Psoas muscle (tissue), 8 donors: Measurements from ENCODE around the gene CD247. TPM values are rescaled to one million over a fixed set of nuclear protein-coding genes. Genes with fewer than 3 reads are reported as not detected.

Experiments
- ATAC-seq, 4 donors: fragments of 200-7000 bp; cut with Tn5 transposase; one replicate each; pipeline ENCODE4 v1.9.1; 2020; ENCODE audit warnings: moderate library complexity in 3 of 4, mild to moderate bottlenecking in 2 of 4
- DNase-seq, 2 donors: peaks; one replicate each; pipeline ENCODE4 v3.0.0-alpha.2; 2020
- H3K27ac ChIP-seq: fragments of 200-600 bp; one replicate; pipeline ENCODE4 v1.8.0; 2022
- H3K27me3 ChIP-seq, 3 donors: fragments of 200-600 bp in 1 of 3; one replicate each; pipeline versions ENCODE4 v1.6.1 to v1.8.0; 2013 to 2022; ENCODE audit warnings: low read length in 2 of 3, mild to moderate bottlenecking in 2 of 3, moderate library complexity in 1 of 3; ENCODE audit not compliant: insufficient read depth in 3 of 3
- H3K36me3 ChIP-seq, 2 donors: fragments of 200-600 bp in 1 of 2; one replicate each; pipeline versions ENCODE4 v1.6.1 to v1.8.0; 2013 to 2022; ENCODE audit warnings: low read depth in 1 of 2, mild to moderate bottlenecking in 1 of 2, moderate library complexity in 1 of 2; ENCODE audit not compliant: insufficient read depth in 1 of 2
- H3K4me1 ChIP-seq: fragments of 200-600 bp; one replicate; pipeline ENCODE4 v1.8.0; 2022
- H3K4me3 ChIP-seq: fragments of 200-600 bp; one replicate; pipeline ENCODE4 v1.8.0; 2022; ENCODE audit warnings: mild to moderate bottlenecking
- H3K9me3 ChIP-seq: fragments of 200-600 bp; one replicate; pipeline ENCODE4 v1.8.0; 2022
- WGBS, 3 donors: extraction: QIAGEN DNeasy Blood & Tissue Kit; methylation state at CpG; one replicate each; pipeline versions ENCODE4 v1.1.6 to v1.1.7; 2013; 5-methylcytosine and 5-hydroxymethylcytosine counted together
- intact Hi-C, 2 donors: fragments of 100-400 bp; cut with DNase I; formaldehyde crosslinking; loops; one replicate each; pipeline versions ENCODE4 v1.11.0 to v1.14.2; 2022
- polyA plus RNA-seq, 3 donors: library from polyadenylated mRNA; stranded (reverse); fragments of 200-250 nt; gene quantifications; one replicate each; pipeline ENCODE4 v1.2.3, GENCODE V29; 2013
- total RNA-seq, 4 donors: library from RNA; stranded (reverse); fragmentation: NEBNext Ultra II Directional in 2 of 4; extraction: Animal tissue kit (Norgen Biotek cat#: 25700) in 2 of 4; gene quantifications; one replicate each; pipeline versions ENCODE4 v1.2.1 to v1.2.4, GENCODE V29; 2021 to 2023
- TF ChIP-seq, protein P1 (sequence below): fragments of 200-600 bp; IDR thresholded peaks from one replicate; pipeline ENCODE4 v1.8.0; 2022; ENCODE audit warnings: antibody characterized with exemption
- donor health status: healthy with polysubstance abuse.
- donor health status: DM: no; HTN: no; CAD: no; lungs with moderate emphysema.
- donor health status: Bipolar disorder and iron deficiency.
- donor health status: healthy.
- donor health status: DM: yes; HTN: yes; CAD: no.
- donor health status: DM: no; HTN: no; CAD: no.
- donor health status: DM: no; HTN: no; CAD: no.
- donor health status: DM: yes; HTN: yes; CAD: no.

Gene CD247
- total and polyA plus RNA-seq, 7 donors = 0.18 to 1.9 (median 0.65) TPM

DNA sequence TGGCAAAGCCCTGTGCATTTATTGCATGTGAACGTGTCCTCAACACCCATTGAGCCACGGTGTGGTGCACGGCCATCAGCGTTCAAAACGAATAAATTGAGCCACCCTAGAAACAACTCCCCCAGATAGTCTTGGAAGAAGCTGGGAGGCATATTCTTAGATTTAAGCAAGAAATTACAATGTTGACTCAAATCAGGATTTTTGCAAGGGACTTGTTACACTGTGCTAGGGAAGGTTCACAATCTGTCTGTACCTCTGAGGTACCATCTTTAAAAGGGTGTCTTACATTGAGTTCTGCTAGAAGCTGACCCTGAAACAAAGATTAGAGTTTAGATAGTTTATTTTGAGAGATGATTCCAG, 16.2 kb downstream of the CD247 start:
- Histone ChIP-seq H3K36me3 (no peaks in the 10 kb centered on the region), H3K4me1 (no peaks in the 10 kb centered on the region), H3K4me3 (no peak overlapping the region), H3K27me3 (peaks cover 0 to 2% (median 0%) of the 10 kb centered on the region in 3 donors), H3K9me3 (no peaks in the 10 kb centered on the region), H3K27ac (no peak overlapping the region)
- 84 to 88% (median 86%) methylated on average over 5 of the region's 5 CpGs for WGBS, 3 donors
- TF ChIP-seq, protein P1, sequence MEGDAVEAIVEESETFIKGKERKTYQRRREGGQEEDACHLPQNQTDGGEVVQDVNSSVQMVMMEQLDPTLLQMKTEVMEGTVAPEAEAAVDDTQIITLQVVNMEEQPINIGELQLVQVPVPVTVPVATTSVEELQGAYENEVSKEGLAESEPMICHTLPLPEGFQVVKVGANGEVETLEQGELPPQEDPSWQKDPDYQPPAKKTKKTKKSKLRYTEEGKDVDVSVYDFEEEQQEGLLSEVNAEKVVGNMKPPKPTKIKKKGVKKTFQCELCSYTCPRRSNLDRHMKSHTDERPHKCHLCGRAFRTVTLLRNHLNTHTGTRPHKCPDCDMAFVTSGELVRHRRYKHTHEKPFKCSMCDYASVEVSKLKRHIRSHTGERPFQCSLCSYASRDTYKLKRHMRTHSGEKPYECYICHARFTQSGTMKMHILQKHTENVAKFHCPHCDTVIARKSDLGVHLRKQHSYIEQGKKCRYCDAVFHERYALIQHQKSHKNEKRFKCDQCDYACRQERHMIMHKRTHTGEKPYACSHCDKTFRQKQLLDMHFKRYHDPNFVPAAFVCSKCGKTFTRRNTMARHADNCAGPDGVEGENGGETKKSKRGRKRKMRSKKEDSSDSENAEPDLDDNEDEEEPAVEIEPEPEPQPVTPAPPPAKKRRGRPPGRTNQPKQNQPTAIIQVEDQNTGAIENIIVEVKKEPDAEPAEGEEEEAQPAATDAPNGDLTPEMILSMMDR = no peak
- intact Hi-C loops = no loop called here
- DNase-seq = no peak
- ATAC-seq = no peak

DNA sequence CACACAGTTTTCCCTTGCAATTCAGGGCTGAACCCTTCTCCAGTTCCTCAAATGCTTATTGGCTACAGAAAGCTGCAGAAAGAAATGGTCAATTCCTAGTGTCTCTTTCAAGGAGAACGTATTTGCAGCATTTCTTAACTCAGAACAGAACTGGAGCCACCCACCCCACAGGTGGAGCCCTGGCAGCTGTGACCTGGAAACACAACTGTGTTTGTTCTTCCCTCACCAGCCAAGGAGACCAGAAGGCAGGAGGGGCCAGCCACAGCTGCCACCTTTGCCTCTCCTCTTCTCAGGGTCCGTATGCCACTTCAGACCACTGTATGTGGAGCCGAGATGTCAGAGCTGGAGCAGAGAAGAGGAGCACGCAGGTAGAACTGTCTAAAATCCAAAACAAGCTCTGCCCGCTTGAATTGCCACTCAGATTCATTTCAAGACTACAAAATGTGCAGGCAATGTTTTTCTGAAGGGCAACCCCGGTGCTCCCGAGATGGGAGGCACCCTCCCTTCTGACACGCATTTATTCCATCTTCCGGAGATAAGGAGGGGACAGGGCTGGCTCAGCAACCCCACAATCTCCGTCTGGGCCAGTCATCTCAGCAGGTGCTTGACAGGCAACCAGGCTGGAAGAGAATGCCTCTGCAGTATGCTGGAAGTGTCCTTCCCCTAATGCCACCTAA, 16.7 kb downstream of the CD247 start:
- Histone ChIP-seq H3K4me3 (no peak overlapping the region), H3K36me3 (no peaks in the 10 kb centered on the region), H3K9me3 (no peaks in the 10 kb centered on the region), H3K27ac (no peak overlapping the region), H3K4me1 (no peaks in the 10 kb centered on the region), H3K27me3 (peaks cover 0 to 2% (median 0%) of the 10 kb centered on the region in 3 donors)
- no peak for ATAC-seq
- intact Hi-C loops = no loop called here
- TF ChIP-seq, protein P1 = no peak
- 68 to 75% (median 74%) methylated on average over 10 of the region's 10 CpGs for WGBS, 3 donors
- no peak for DNase-seq

DNA sequence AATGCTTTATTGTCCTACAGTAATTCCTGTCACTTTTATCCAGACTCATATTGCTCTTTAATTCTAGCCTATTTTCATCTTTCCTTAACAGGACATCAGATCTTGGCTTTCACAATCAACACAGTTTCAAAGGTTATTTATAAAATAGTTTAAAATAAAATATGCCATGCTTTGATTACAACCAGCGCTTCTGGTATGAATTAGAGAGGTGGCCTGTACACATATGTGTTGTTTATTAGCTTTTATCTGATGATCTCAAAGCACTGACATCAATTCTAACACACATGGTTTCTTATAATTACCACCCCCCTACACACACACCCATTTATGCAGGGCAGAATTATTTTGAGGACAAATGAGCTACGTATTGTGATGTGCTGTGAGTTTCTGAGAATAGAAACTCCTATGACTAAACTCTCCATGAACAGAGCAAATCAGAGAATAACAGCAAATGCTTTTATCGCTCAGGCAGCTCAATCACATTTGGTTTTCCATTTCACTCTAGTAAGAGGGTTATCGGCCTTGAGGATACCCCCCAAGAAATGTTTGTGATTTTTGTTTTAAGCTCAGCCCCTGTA, 18.0 kb downstream of the CD247 start:
- 78 to 87% (median 84%) methylated on average over 4 of the region's 4 CpGs for WGBS, 3 donors
- intact Hi-C loops = no loop called here

DNA sequence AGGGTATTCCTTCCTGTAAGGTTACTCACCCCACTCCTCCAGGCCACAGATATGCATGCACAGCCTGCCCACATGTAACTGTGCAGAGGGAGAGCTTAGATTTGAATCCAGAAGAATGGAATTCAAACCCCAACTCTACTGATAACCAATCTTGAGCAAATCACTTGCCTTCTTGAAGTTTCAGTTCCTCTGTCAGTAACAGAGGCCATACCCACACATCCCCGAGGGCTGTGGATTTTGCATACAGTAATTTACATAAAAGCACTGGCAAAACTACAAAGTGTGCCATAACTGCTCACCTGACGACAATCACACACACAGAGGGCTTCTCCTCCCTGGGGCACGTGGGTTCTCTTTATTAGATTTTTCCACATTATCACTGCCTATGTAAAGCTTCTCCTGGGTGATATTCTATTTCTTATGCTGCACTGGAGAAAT, 18.6 kb downstream of the CD247 start:
- ATAC-seq (no peak), DNase-seq (no peak)
- H3K4me1 ChIP-seq = no peaks in the 10 kb centered on the region
- TF ChIP-seq, protein P1 = no peak
- intact Hi-C loops = no loop called here
- no peaks in the 10 kb centered on the region for H3K36me3 ChIP-seq
- no peaks in the 10 kb centered on the region for H3K9me3 ChIP-seq
- peaks cover 0 to 2% (median 0%) of the 10 kb centered on the region in 3 donors for H3K27me3 ChIP-seq
- H3K4me3 ChIP-seq = no peak overlapping the region
- H3K27ac ChIP-seq = no peak overlapping the region
- 71 to 84% (median 83%) methylated on average over 3 of the region's 3 CpGs for WGBS, 3 donors

More for the DNA sequence above, 18.0 kb downstream of the CD247 start:
- H3K4me3 ChIP-seq = no peak overlapping the region
- TF ChIP-seq, protein P1 = no peak
- H3K27ac ChIP-seq = no peak overlapping the region
- DNase-seq (no peak), ATAC-seq (no peak)
- no peaks in the 10 kb centered on the region for H3K36me3 ChIP-seq
- H3K4me1 ChIP-seq = no peaks in the 10 kb centered on the region
- H3K9me3 ChIP-seq = no peaks in the 10 kb centered on the region
- peaks cover 0 to 2% (median 0%) of the 10 kb centered on the region in 3 donors for H3K27me3 ChIP-seq
